ENCODE results near the gene ATP1B3. TPM values are rescaled to one million over a fixed set of nuclear protein-coding genes. Genes with fewer than 3 reads are reported as not detected.

ATP1B3 gene
- total RNA-seq, 6 experiments from 2014 or later = 219 to 273 (median 247) TPM

GRCh38 chr3:141835557-141836229 is 40.8 kb upstream of the ATP1B3 start:
- Mint-ChIP-seq H3K9me3 (no peaks in the 10 kb centered on the region), H3K36me3 (ENCODE audit: low read depth) (no peaks in the 10 kb centered on the region), H3K4me1 (ENCODE audit: low read depth) (peaks cover 3% of the 10 kb centered on the region), H3K4me3 (no peak overlapping the region), H3K27ac (no peak overlapping the region), H3K27me3 (ENCODE audit: insufficient read depth) (peaks cover 28% of the 10 kb centered on the region)
- no peak for TF ChIP-seq CTCF (IDR thresholded peaks at IDR 0.05)
- no peak for DNase-seq

- Mint-ChIP-seq H3K27ac (no peak overlapping the region), H3K27me3 (ENCODE audit: insufficient read depth) (peaks cover 8% of the 10 kb centered on the region), H3K4me1 (ENCODE audit: low read depth) (peaks cover 12% of the 10 kb centered on the region), H3K4me3 (no peak overlapping the region), H3K36me3 (ENCODE audit: low read depth) (no peaks in the 10 kb centered on the region), H3K9me3 (no peaks in the 10 kb centered on the region)
- DNase-seq = no peak
- TF ChIP-seq CTCF (IDR thresholded peaks at IDR 0.05) = no peak
Measured at GRCh38 chr3:141839389-141839788, 37.1 kb upstream of the ATP1B3 start.

GRCh38 chr3:141840737-141841544 is 35.5 kb upstream of the ATP1B3 start:
- Mint-ChIP-seq H3K4me3 (peak overlapping the region; percentile 35; the same call in 1 of the 2 replicates), H3K27ac (no peak overlapping the region), H3K36me3 (ENCODE audit: low read depth) (no peaks in the 10 kb centered on the region), H3K4me1 (ENCODE audit: low read depth) (peaks cover 12% of the 10 kb centered on the region), H3K27me3 (ENCODE audit: insufficient read depth) (peaks cover 12% of the 10 kb centered on the region), H3K9me3 (no peaks in the 10 kb centered on the region)
- TF ChIP-seq CTCF (IDR thresholded peaks at IDR 0.05) = no peak
- no peak for DNase-seq

- no peak for DNase-seq
- Mint-ChIP-seq H3K9me3 (no peaks in the 10 kb centered on the region), H3K27me3 (ENCODE audit: insufficient read depth) (peaks cover 8% of the 10 kb centered on the region), H3K4me3 (no peak overlapping the region), H3K4me1 (ENCODE audit: low read depth) (peaks cover 12% of the 10 kb centered on the region), H3K36me3 (ENCODE audit: low read depth) (no peaks in the 10 kb centered on the region), H3K27ac (no peak overlapping the region)
- TF ChIP-seq CTCF (IDR thresholded peaks at IDR 0.05) = no peak
Measured at GRCh38 chr3:141844108-141844507, 32.3 kb upstream of the ATP1B3 start.

- TF ChIP-seq CTCF (IDR thresholded peaks at IDR 0.05) = no peak
- Mint-ChIP-seq H3K27ac (no peak overlapping the region), H3K27me3 (ENCODE audit: insufficient read depth) (peaks cover 8% of the 10 kb centered on the region), H3K4me1 (ENCODE audit: low read depth) (peaks cover 12% of the 10 kb centered on the region), H3K4me3 (no peak overlapping the region), H3K9me3 (no peaks in the 10 kb centered on the region), H3K36me3 (ENCODE audit: low read depth) (no peaks in the 10 kb centered on the region)
- no peak for DNase-seq
Measured at GRCh38 chr3:141844812-141845211, 31.6 kb upstream of the ATP1B3 start.

Data from HFFc6 (cell line).